ENCODE measurements around the gene ATP2A3.
"Not testable (repeated sequence)": the region's sequence is repeated elsewhere in the genome, so short reads cannot be mapped to it uniquely, and the experiment has no call there.

Gene ATP2A3

GRCh38 chr17:3953542-3953941 is 10.7 kb downstream of the ATP2A3 start:
- DNase-seq = no peak

- DNase-seq = no peak
These were observed 12.1 kb downstream of the ATP2A3 start for GRCh38 chr17:3952186-3952585.

GRCh38 chr17:3951420-3951819 is 12.8 kb downstream of the ATP2A3 start:
- no peak for DNase-seq

DNA sequence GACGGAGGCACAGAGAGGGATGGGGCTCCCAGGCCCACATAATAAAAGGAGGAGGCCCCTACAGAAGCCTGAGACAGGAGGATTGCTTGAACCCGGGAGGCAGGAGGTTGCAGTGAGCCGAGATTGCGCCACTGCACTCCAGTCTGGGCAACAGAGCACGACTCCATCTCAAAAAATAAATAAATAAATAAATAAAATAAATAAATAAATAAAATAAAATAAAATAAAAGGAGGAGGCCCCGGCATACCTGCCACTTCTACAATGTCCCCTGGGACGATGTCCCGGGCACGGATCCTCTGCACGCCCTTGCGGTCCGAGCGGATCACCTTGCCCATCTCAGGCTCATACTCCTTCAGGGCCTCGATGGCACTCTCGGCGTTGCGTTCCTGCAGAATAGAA is 13.2 kb downstream of the ATP2A3 start:
- DNase-seq = no peak

DNA sequence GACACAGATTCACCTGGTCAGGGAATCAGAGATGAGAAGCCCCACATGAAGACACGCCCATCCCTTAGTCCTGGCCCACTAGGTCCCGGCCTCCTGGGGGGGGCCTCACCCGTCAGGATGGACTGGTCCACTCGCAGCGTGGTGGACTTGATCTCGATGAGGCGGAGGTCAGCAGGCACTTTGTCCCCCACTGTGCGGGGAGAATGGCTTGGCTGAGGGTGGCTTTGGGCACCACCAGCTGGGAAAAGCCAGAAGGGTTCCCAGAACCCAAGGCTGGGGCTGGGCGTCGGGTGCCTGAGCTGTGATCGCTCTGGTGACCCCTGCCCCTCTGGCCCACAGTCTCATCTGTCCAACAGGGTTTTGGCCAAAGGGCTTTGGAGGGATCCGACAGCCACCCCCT is 13.7 kb downstream of the ATP2A3 start:
- no peak for DNase-seq

- DNase-seq = no peak
These were observed 14.8 kb downstream of the ATP2A3 start for GRCh38 chr17:3949418-3949817.

GRCh38 chr17:3948551-3948950 is 15.7 kb downstream of the ATP2A3 start:
- not testable (repeated sequence) for DNase-seq

DNA sequence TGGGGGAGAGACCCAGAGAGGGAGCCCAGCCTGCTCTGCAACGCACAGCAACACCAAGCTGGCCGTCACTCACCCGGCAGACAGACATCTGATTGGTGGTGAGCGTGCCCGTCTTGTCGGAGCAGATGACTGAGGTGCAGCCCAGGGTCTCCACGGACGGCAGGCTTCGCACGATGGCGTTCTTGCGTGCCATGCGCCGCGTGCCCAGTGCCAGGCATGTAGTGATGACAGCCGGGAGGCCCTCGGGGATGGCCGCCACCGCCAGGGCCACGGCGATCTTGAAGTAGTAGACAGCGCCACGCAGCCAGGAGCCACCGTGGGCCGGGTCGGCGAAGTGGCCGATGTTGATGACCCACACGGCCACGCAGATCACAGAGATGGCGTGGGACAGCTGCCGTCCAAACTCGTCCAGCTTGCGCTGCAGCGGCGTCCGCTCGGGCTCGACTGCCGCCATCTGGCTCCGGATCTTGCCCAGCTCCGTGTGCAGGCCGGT is 16.9 kb downstream of the ATP2A3 start:
- no peak for DNase-seq

GRCh38 chr17:3946711-3947235 is 17.5 kb downstream of the ATP2A3 start:
- DNase-seq = no peak

- peak; percentile 85 for DNase-seq
These were observed 19.5 kb downstream of the ATP2A3 start for GRCh38 chr17:3944485-3945388.

- DNase-seq = no peak
These were observed 20.9 kb downstream of the ATP2A3 start for GRCh38 chr17:3943240-3943891.

GRCh38 chr17:3940965-3941698 is 23.1 kb downstream of the ATP2A3 start:
- DNase-seq = no peak

DNA sequence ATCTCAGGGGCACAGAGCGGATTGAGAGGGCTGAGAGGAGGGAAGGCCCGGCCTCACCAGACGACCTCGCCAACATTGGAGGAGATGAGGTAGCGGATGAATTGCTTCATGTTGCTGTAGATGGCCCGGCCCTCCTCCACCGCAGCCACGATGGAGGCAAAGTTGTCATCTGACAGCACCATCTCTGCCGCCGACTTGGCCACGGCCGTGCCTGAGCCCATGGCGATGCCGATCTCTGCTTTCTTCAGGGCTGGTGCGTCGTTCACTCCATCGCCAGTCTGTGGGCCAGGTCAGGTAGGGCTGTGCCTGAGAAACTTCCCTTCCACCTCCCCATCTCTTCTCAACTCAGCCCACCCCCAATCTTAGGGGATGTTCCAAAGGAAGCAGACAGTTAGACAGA is 26.9 kb downstream of the ATP2A3 start:
- no peak for DNase-seq

GRCh38 chr17:3935825-3936355 is 28.3 kb downstream of the ATP2A3 start:
- DNase-seq = no peak

DNA sequence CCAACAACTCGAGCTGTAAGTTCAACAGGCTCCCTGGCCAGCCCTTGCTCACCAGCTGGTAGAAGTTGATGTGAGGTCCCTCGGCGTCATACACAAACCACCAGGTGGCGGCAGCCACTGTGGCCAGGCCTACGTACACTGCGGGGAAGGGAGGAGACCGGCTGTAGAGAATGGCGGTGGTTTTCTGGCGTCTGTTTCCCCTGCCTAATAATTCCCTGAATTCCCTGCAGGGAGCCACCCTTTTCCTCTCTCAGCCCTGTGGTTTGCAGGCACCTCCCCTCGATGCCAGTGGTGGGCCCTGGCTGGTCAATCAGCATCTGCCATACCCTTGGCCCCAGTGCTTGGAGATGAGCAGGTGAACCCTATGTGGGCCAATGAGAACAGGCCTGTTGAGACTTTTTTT is 29.1 kb downstream of the ATP2A3 start:
- no peak for DNase-seq

DNA sequence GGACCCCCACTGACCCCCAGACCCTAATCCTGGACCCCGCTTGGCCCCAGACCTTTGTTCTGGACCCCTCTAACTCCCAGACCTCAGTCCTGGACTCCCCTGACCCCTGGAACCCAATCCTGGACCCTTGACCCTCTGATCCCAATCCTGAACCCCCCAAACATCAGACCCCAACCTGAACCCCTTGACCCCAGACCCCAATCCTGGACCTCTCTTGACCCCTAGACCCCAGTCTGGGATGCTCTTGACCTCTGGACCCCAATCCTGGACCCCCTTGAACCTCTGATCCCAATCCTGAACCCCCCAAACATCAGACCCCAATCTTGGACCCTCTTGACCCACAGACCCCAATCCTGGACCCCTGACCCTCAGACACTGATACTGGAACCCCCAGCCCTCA is 34.5 kb downstream of the ATP2A3 start:
- DNase-seq = no peak

DNA sequence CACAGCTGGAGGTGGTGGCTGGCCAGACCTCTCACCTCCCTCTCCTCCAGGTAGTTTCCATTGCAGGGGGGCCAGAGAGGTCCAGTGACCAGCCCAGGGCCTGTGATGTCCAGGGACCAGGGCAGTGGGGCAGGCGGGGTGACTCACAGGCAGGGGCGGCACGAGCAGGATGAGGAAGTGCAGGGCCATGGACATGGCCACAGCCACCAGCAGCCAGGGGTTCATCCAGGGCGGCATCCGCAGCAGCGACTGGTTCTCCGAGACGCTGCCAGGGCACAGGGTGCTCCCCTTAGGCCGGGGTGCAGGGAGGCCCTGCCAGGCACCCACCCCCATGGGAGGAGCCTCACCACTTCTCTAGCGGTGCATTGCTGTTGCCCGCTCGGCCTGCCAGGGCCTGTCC is 35.1 kb downstream of the ATP2A3 start:
- DNase-seq = no peak

DNA sequence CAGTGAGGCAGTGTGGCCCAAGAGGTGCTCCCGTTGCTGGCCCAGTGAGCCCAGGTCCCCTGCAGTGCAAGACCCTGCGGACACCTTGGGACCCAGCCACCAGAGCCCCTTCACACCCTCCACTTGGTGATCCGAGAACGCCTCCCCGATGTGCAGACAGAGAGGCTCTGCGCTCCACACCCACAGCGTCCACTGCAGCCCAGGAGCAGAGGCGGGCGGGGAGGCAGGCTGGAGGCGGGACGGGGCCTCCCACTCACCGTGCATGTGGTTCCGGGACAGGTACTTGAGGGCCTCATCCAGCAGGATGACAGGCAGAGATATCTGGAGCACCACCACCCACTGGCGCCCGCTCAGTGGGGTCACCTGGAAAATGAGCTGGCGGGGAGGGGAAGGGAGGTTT is 35.8 kb downstream of the ATP2A3 start:
- no peak for DNase-seq

DNA sequence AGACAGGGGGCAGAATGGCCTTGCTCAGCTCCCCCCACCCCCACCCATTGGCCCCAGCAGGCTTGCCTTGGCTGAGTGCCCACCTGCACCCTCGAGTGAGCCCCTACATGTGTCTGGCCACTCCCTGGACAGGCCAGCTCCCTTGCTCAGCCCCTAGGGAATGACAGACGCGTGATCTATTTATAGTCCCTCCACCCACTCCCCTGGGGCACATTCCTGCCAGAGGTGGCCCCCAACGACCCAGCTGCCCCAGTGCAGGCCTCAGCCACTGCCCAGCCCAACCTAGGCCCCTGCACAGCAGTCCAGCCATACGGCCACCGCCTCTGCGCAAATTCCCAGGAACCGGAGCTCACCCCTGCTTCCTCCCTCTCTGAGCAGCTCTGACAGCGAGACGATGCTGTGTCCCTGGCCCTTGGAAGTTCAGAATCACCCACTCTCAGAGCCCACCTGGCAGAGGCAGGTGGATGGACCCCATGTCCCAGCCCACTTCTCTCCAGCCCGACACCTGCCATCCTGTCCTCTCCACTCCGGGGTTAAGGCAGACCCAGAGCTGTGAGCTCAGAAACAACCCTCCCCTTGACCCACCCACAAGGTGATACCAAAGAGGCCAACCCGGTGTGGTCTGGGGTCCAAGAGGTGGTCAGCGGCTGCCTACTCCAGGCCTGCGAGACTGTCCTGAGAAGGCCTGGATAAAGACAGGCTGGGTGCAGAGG is 36.5 kb downstream of the ATP2A3 start:
- no peak for DNase-seq

DNA sequence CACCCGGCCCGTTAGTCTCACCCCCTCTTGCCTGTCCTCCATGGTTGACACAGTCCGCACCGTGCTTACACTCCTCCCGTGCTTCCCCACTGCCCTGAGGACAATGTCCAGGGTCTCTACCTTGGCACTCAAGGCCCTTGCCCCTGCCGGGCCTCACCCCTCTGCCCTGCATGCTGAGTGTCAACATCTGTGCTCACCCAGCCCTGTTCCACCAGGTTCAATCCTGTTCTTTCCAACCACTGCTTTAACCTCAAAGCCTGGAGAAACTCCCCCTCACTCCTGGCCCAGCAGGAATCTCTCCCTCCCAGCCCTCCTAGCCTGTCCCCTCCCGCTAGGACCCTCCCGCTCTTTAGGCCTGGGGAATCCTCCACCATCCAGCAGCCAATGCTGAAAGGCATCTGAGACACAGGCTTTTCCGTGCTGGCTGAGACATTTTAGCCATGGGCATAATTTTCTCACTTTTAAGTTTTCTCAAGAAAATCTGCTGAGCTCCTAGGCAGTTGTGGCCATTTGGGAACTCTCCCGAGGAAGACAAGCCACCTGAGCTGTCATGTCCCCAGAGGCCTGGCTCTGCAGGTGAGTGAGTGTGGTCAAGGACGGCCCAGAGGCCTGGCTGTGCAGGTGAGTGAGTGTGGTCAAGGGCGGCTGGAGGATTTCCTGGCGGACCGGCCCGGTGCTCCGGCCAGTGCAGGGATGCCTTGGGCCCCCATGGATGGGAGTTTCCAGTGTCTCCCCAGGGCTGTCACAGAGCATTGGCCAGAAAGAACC is 37.2 kb downstream of the ATP2A3 start:
- DNase-seq = no peak

- DNase-seq = no peak
These were observed 38.4 kb downstream of the ATP2A3 start for GRCh38 chr17:3925684-3926485.
